SW 1271 (cell line): ENCODE measurements around the gene NT5M.

ENCODE experiments used
- DNase-seq, 2 experiments: peaks; one replicate each; lab custom pipeline; 2025; lab: John Stamatoyannopoulos, UW

NT5M gene

GRCh38 chr17:17303847-17304490 is 796 bp downstream of the NT5M start:
- no peak for DNase-seq

- DNase-seq = no peak
These were observed 1.4 kb downstream of the NT5M start for GRCh38 chr17:17304521-17304985.

- DNase-seq = no peak
These were observed 2.2 kb downstream of the NT5M start for GRCh38 chr17:17305281-17305801.

- DNase-seq = no peak
These were observed 6.2 kb downstream of the NT5M start for GRCh38 chr17:17309356-17309755.

- no peak for DNase-seq
These were observed 10.3 kb downstream of the NT5M start for GRCh38 chr17:17313350-17313991.

GRCh38 chr17:17314501-17315071 is 11.4 kb downstream of the NT5M start:
- DNase-seq = no peak

- DNase-seq = no peak
These were observed 12.1 kb downstream of the NT5M start for GRCh38 chr17:17315142-17315821.

GRCh38 chr17:17320188-17320910 is 17.2 kb downstream of the NT5M start:
- DNase-seq = no peak

- no peak for DNase-seq
These were observed 17.7 kb downstream of the NT5M start for GRCh38 chr17:17320911-17321220.

- DNase-seq = no peak
These were observed 18.3 kb downstream of the NT5M start for GRCh38 chr17:17321356-17322025.

GRCh38 chr17:17322516-17323510 is 19.6 kb downstream of the NT5M start:
- DNase-seq = no peak

GRCh38 chr17:17324616-17325015 is 21.4 kb downstream of the NT5M start:
- no peak for DNase-seq

GRCh38 chr17:17325228-17325627 is 22.1 kb downstream of the NT5M start:
- DNase-seq = no peak

GRCh38 chr17:17325816-17326215 is 22.6 kb downstream of the NT5M start:
- DNase-seq = no peak

- no peak for DNase-seq
These were observed 23.2 kb downstream of the NT5M start for GRCh38 chr17:17326275-17326875.

GRCh38 chr17:17328251-17328650 is 25.1 kb downstream of the NT5M start:
- no peak for DNase-seq

GRCh38 chr17:17341452-17341851 is 38.3 kb downstream of the NT5M start:
- no peak for DNase-seq

- no peak for DNase-seq
These were observed 39.2 kb downstream of the NT5M start for GRCh38 chr17:17342242-17342945.

GRCh38 chr17:17343160-17343735 is 40.1 kb downstream of the NT5M start:
- DNase-seq = no peak
